HG03469 (cell line): ENCODE results near the gene PRSS56.

ENCODE experiments used
- ATAC-seq: cut with Tn5 transposase; IDR thresholded peaks from one replicate; pipeline ENCODE4 v1.9.1; 2021; ENCODE audit warnings: mild to moderate bottlenecking, moderate library complexity, moderate number of reproducible peaks; ENCODE audit not compliant: unreplicated experiment

The PRSS56 gene

DNA sequence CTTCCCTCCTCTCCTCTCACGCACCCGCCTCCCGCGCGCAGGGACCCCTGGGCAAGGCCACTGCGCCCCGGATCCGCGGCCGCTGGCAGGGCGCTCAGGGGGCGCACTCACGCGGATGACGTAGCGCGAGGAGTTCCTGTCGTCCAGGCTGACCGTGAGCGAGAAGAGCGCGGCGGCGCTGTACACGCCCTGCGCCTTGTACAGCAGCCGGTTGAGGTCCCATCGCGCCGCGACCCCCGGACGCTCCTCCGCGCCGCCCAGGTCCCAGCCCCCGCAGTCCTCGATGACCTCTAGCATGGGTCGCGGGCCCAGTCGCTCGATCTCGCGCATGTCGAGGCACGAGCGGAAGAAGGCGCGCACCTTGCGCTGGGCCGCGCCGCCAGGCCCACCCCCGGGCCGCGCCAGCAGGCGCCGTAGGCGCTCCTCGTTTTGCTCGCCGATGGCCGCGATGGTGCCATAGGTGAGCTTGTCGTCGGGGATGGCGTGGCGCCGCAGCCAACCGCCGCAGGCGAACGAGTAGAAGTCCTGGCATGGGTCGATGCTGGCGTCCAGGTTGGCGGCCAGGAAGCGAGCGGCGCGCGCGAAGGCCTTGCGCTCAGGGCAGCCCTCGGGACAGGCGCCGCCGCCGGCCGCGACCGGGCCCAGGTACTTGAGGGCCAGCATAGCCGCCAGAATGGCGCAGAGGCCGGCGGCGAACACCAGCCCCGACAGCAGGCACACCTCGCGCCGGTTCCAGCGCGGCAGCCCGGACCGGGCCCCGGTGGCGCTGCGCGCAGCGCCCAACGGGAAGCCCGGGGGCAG, 34.2 kb upstream of the PRSS56 start:
- no peak for ATAC-seq

DNA sequence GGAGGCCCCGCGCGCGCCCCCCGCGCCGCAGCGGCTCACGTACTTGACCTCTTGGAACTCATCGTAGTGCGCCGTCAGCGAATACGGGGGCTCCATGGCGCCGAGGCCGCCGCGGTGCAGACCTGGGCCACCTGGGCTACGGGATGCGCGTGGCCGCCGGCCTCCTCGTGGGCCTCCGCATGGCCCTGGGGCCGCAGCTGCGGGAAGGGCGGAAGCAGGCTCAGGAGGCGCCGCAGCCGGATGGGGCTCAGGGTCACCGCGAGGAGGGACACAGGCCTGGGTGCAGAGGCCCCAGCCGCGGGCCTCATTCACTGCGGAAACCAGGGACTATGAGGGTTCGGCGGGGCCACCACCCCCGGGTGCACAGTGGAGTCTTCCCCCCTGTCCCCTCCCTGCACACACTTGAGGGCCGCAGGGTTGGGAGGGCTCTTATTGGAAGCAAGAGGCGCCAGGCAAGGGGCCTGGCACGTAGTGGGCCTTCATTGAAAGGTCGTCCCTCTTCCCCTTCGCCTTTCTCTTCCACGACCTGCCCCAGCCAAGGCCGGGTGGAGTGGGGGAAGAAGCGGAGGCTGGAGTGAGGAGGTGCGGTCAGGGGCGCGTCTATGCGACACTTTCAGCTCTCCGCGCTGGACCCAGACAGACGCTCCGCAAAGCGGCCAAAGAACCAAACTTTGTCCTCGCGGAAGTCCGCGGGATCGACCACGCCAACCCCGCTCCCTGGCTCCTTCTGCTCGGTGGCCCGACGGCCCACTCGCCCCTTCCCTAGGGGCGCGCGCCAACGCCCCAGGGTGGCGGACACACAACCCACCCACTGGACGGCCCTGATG, 33.4 kb upstream of the PRSS56 start:
- ATAC-seq, result no peak

DNA sequence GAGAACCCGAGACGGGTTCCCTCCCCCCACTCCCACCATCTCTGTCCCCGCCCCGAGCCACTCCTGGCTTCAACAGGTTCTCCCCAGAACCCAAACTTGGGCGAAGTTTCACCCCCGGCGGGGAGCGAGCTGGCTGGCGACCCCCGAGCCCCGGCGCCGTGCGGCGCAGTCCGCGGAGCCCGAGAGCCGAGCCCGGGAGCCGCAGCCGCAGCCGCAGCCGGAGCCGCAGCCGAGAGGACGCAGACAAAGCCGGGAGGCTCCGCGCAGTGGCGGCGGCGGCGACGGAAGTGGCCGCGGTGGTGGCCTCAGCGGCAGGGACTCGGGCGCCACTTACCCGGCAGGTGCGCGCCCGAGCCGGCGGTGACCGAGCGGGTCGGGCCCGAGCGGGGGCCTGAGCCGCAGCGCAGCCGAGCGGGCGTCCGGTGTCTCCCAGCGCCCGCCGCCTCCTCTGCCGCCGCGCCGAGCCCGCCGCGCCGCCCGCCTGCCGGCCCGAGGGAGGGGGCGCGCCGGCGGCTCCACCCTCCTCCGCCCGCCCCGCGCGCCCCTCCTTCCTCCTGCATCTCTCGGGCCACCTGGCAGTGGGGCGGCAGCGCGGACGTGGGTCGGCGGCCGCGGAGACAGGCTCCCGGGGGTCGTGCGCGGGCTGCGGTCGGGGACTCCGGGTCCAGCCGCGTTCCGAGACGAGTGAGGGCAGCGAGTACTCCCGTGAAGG, 32.6 kb upstream of the PRSS56 start, which contains the start of gene ECEL1:
Gene ECEL1 (minus strand): TSS at position 450 of the 712 bp plus-strand sequence. CDS start 1,181 bp downstream, outside the sequence.
- no peak for ATAC-seq

DNA sequence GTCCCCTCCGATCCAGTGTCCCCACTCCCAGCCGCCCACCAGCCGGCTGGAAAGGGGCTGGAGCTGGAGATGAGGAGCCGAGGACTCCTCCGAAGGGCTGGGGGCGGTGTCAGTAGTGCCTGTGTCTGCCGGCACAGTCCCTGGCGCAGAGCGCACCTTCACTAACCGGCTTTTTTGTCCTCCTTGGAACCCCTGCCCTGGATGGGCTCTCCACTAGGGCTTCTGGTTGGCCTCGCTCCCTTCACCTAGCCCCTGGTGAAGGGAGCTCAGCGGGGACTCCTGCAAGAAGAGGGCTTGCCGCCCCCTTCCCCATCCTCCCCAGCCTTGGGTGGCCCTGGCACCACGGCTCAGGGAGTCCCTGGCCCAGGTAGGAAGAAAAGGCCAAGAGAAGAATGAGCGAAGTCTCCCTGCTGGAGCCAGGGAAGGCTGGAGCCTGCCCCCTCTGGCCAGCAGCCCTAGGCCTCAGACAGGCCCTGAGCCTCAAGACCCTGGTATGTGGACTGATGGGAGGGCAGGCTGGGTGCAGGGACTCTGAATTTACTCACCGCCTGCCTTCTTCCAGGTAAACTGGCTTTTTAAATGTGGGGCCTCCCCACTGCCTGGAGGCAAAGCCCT, 32.0 kb upstream of the PRSS56 start:
- ATAC-seq, result no peak

DNA sequence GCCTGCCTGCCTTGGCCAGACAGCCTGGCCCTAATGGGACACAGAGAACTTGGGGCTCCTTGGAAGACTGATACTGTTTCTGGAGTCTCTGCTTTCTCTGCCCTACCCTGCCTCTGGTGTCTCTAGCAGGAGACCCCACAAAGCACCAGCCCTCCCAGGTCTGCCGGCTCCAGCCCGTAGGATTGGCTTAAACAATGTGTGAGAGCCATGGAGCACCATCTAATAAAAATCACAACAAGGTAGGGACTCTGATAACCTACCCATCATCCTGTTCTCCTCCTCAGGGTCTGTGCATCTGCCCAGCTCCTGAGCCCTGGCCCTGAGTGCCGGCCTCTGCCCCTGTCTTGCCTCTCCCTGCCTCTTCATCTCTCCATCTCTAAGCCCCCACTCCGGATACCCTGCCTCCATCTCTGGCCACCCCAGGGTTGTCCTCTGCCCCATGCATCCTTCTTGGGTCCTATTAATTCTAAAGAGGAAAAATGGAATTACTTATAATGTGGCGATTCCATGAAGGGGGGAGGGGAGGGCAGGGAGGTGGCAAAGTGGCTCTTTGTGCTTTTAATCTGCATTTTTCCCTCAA, 31.4 kb upstream of the PRSS56 start:
- ATAC-seq, result no peak

DNA sequence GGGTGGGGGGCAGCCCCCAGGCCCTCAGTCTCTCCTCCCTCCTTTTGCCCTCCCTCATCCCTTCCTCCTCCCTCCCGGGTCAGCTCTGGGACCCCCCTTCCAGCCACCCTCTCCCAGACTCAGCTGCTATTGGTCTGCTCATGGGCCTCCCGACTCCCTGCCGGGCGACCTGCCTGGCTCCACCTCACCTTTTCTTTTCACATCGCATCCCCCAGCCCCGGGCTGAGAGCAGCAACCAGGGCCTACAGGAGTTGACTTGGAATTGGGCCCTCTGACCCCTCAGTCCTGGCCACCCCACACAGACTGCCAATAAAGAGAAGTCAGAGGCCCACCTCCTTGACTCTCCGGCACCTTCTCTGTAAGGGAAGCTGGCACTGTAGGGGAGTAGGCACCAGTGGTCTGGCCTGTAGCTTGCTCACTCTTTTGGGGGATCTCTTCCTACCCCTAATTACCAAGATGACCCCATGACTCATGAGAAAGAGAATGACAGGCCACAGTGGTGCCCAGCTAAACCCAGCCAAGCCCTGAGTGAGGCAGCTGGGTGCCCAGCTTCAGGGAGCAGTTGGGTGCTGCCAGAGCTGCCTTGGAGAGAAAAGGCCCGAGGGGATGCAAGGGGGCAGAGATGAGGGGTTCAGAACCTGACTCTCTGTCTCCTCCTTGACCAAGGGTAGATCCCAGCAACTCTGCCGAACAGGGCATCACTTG, 30.5 kb upstream of the PRSS56 start:
- ATAC-seq, result no peak

DNA sequence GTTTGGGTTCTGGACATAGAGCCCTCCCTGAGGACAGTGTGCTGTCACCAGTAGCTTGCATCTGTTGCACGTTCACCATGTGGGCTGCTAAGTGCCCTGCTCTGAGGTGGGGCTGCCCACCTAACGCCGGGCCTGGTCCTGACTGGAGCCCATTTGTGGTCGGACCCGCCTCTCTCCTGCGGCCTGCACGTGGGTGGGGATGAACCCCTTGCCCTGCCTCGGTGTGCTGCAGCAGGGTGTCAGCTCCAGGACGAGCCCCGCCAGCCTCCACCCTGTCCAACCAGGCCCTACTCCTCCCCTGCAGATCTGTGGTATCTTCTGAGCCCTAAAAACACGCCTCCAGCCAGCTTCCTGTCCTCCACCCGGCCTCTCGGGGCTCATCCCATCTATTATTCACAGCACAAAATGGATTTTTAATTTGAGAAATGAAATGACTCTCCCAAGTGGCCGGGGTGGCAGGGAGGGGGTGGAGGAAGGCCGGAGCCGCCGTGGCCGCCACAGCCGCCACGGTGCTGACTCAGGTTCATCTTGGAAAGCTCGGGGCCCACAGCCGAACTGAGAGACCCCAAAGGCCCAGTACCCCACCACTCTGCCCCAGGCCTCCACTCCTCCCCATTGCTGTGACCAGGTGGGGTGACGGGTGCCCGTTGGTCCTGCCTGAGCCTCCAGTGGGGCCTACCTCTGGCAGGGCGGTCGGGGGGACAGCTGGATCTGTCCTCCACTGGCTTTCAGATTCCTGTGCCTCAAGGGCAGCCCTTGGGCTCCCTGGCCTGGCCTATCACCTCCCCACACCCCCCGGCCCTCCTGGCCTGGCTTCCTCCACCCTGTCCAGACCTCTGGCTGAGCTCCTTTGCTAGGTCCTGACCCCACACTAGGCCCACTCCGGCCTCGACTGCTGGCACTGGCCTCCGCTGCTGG, 29.7 kb upstream of the PRSS56 start:
- no peak for ATAC-seq

DNA sequence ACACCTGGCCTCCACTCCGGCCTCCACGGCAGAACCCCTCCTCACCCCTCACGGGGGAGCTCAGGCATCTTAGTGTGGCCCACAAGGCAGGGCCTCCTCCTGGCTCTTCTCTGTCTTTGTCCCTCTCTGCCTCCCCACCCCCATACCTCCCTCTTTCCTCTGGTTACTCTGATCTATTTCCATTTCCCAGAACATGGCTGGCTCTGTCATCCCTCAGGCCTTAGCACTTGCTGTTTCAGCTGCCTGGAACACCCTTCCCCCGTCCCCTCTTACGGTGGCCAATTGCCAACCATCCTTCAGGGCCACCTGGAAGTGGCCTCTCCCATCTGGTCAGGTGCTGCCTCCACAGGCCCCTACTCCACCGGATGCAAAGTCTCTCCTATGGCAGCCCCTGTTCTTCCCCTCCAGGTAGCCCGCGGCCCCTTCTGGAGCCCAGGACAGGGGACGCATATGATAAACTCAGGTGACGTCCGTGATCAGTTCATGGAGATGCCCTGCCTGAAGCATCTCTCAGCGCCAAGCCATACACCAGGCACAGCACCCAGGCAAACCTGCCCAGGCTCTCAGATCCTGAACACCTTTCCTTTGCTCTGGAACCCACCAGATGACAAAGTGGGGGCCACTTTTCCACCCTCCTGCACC, 28.9 kb upstream of the PRSS56 start:
- no peak for ATAC-seq

DNA sequence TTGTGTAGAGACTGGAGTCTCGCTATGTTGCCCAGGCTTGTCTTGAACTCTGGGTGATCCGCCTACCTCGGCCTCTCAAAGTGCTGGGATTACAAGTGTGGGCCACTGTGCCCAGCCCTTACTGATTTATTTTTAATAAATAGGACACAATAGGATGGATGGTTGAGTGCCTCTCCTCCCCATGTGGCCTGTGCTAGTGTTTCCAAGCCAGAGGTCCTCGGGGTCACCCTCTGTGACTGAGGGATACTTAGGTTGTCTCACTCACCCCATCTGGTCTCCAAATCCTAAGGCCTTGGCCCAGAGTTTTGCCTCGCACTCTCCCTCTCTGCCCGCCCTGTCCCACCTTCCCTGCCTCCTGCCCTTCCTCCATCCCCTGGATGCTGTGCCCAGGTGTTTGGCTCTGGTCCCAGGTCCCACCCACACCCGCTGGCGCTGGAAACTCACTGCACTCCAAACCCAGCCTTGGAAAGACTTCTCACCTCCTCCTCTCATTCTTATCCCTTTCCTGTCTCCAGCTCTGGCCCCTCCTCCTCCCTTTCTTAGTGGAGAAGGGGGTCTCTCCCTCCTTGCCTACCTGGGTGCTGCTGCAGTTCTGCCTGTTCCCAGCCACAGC, 27.8 kb upstream of the PRSS56 start:
- no peak for ATAC-seq

DNA sequence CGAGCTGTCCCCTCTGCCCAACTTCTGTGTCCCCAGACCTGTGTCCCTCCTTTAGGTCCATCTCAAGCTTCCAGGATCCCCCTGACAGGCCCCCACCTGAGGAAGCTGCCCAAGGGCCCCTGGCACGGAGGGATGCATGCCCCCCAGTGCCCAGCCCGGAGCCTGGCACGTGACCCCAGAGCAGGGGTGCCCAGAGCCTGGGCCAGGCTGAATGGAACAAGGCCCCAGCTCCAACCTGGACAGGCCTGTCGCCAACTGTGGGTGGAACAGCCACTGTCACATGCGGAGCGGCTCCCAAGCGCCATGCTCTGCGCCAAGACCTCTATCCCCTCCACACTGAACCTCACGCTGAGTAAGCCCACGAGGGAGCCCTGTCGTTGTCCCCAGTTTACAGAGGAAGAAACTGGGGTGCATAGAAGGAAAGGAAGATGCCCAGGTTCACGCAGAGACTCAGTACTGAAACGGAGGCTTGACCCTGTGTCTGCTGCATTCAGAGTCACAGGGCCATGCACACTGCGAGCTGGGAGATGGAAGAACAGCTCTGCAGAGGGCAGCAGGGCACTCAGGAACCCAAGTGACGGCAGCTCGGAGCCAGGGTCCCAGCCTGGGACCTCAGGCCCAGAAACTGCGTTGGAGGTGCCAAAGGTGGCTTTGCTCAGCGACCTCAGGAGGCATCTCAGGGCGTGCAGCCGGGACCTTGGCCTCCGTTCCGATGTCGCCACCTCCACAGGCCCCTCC, 27.1 kb upstream of the PRSS56 start:
- no peak for ATAC-seq

DNA sequence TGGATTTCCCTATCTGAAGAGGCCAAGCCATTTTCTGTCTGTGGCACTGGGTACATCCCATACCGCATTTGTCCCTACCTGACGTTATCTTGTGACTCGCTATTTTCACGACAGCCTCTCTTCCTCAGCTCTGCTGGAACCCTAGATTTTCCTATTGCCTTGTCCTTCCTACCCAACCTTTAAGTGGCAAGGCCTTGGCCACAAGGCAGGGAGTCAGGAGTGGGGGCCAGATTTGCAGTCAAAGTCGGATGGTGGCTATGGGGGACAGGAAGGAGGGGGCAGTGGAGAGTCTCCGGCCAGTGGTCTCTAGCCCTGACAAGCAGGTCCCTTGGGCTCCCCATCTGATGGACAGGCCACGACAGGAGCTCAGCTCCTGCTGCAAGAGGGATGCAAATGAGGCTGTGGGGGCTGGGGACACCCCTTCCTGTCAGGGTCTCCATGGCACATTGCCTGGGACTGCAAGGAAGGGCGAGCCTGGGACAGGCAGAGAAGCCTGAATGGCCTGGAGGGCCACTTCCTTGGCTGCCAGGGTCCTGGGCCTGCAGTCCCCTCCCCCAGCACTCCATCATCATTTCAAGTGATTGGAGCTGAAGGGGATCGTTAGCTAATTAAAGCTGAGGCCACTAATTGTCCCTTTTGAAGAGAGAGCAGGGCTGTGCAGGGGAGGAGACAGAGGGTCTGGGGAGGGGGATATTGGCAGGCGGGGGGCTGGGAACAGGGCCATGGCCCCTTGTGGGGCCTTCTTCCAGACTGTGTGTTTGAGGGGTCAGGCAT, 26.3 kb upstream of the PRSS56 start:
- ATAC-seq, result no peak

DNA sequence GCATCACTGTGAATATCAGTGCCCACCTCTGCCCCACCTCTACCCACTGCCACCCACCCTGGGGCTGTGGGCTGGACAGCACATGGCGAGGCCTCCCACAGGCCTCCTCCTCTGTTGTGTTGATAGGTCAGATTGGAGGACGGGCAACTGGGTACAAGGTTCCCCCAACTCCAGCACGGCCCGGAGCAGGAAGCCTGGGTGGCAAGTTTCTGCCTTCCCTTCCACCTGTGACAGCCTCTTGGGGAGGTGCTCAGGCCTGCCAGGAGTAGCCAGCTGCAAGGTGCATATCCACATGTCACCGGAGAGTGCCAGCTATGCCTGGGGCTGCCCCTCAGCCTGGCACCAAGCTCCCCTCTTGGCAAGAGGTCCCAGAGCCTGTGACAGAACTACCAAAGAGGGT, 25.6 kb upstream of the PRSS56 start:
- ATAC-seq, result no peak

DNA sequence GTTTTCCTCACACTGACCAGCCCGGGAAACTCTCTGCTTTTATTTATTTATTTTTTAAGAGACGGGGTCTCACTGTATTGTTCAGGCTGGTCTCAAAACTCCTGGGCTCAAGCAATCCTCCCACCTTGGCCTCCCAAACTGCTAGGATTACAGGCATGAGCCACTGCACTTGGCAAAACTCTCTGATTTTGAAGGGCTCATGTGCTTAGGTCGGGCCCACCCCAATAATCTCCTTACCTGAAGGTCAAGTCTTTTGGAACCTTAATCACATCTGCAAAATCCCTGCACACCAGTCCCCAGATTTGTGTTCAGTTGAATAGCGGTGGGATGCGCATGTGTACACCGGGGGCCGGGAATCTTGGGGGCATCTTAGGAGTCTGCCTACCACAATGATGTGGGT, 24.9 kb upstream of the PRSS56 start:
- ATAC-seq, result no peak

DNA sequence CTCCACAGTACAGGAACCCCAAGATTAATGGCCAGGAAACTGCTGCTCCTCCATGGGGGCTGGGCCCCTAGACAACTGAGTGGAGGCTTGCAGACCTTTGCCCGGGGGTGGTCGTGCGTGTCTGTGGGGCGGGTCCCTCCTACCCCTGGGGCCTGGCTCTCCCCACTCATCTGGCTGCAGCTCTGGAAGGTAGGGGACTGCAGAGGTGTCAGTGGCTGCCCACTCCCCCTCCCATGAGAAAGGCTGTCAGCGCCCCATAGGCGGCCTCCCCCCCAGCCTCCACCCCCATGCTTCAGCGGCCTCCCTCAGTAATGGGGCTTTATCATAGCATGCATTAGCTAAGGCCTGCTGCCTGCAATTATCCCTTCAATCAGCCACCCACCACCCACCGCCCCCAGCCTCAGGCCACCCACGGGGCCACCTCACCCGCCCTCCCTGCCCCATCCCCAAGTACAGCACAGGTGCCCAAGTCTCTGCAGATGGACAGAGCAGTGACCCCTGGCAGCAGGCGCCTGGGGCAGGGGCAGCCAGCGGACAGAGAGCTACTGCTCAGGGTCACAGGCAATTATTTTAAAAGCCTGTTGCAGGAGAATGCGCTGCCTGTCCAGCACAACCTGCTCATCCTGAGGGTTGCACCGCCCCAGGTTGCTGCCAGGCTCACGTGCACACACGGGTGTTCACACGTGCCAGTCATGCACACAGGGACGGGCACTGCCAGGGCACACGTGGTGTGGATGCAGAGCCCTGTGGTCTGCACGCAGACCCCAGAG, 23.5 kb upstream of the PRSS56 start:
- no peak for ATAC-seq

DNA sequence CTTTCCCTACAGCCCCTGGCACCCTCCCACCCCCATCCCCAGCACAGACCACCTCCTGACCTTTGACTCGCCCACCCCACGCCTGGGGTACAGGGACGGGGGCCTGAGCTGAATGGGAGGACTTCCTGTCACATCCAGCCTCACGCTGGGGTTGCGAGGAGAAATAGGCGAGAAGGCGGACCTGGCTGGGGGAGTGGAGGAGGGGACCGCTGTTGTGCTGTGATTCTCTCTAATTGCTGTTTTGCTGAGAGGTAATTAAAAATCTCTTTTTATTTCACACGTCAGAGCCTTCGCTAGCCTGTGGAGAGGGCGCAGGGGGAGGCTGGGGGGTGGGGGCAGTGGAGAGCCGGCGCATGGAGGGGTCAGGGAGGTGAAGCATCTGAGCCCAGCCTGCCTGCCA, 22.8 kb upstream of the PRSS56 start:
- ATAC-seq, result no peak

DNA sequence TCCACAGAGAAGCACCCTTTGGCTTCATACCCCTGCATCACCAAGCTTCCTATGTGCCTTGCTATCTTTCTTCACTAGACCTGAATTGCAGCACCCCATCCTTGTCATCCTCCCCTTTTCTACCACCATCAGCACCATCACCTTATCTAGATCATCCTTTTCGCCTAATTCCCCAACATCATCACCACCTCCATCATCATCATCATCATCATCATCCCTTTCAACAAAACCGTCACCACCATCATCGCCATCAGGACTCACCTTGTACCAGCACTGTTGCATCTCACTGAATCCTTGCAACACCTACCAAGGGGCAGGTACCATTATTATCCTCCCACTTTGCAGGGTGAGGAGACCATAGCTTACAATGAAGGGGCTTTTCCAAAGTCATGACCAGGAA, 21.7 kb upstream of the PRSS56 start:
- ATAC-seq, result no peak
